HUES48 (cell line): ENCODE results near the gene PPP1R12C.

Source experiments
- H3K27ac ChIP-seq: one replicate; pipeline ENCODE4 v1.7.0; 2013; ENCODE audit warnings: low read depth, low read length, inconsistent platforms
- H3K27me3 ChIP-seq: 2 replicates; pipeline ENCODE4 v1.6.1; 2013; ENCODE audit warnings: mild to moderate bottlenecking, low read length; ENCODE audit not compliant: control insufficient read depth, insufficient read depth
- H3K36me3 ChIP-seq: 2 replicates; pipeline ENCODE4 v1.6.1; 2013; ENCODE audit warnings: low read length; ENCODE audit not compliant: control insufficient read depth, insufficient read depth
- H3K4me1 ChIP-seq: 2 replicates; pipeline ENCODE4 v1.6.1; 2013; ENCODE audit warnings: mild to moderate bottlenecking, low read length; ENCODE audit not compliant: control insufficient read depth, insufficient read depth
- H3K4me3 ChIP-seq: 2 replicates; pipeline ENCODE4 v1.5.1; 2013; ENCODE audit warnings: mild to moderate bottlenecking, low read depth, low read length
- H3K9ac ChIP-seq: 2 replicates; pipeline ENCODE4 v1.6.1; 2013; ENCODE audit warnings: mild to moderate bottlenecking, low read depth, low read length, moderate library complexity
- H3K9me3 ChIP-seq: 2 replicates; pipeline ENCODE4 v1.6.1; 2013; ENCODE audit warnings: low read length; ENCODE audit not compliant: control insufficient read depth, insufficient read depth

PPP1R12C gene

GRCh38 chr19:55141696-55142095, 24.3 kb upstream of the PPP1R12C start:
- 0 out of 2 replicates have a peak, but pooled peaks cover 4% of the 10 kb centered on the region for H3K4me1 ChIP-seq
- H3K9ac ChIP-seq = no peak overlapping the region
- H3K36me3 ChIP-seq = peaks cover 4% of the 10 kb centered on the region; the same call in 1 of the 2 replicates
- 0 out of 2 replicates have a peak overlapping the region, but pooled peaks have one; percentile 20 for H3K4me3 ChIP-seq
- no peaks in the 10 kb centered on the region for H3K27me3 ChIP-seq
- H3K9me3 ChIP-seq = no peaks in the 10 kb centered on the region
- H3K27ac ChIP-seq = no peak overlapping the region

DNA sequence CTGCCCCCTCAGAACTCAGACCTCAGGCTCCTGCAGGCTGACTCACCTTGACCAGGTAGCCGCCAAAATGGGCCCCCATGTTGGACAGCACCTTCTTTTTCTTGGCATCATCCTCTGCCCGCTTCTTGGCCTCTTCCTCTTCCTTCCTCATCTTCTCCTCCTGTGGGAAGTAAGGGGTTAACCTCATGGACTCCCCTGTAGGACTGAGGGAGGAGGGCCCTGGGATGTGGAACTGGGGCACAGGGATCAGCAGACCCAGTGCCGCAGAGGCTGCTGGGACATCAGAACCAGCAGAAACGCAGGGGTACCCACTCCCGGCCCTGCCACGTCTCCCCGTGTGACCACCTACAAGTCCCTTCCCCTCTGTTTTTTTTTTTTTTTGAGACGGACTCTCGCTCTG, 20.5 kb upstream of the PPP1R12C start:
- H3K4me1 ChIP-seq = 0 out of 2 replicates have a peak, but pooled peaks cover 4% of the 10 kb centered on the region
- H3K9me3 ChIP-seq = no peaks in the 10 kb centered on the region
- no peaks in the 10 kb centered on the region for H3K27me3 ChIP-seq
- H3K4me3 ChIP-seq = no peak overlapping the region
- H3K9ac ChIP-seq = no peak overlapping the region
- H3K36me3 ChIP-seq = peaks cover 17% of the 10 kb centered on the region; the same call in 1 of the 2 replicates
- H3K27ac ChIP-seq = no peak overlapping the region

GRCh38 chr19:55136399-55137102, 19.1 kb upstream of the PPP1R12C start:
- H3K4me3 ChIP-seq = no peak overlapping the region
- H3K36me3 ChIP-seq = peaks cover 20% of the 10 kb centered on the region; the same call in 1 of the 2 replicates
- H3K27me3 ChIP-seq = no peaks in the 10 kb centered on the region
- H3K27ac ChIP-seq = no peak overlapping the region
- no peaks in the 10 kb centered on the region for H3K9me3 ChIP-seq
- H3K4me1 ChIP-seq = 0 out of 2 replicates have a peak, but pooled peaks cover 4% of the 10 kb centered on the region
- H3K9ac ChIP-seq = no peak overlapping the region

GRCh38 chr19:55134736-55135135, 17.3 kb upstream of the PPP1R12C start:
- H3K4me3 ChIP-seq = no peak overlapping the region
- no peaks in the 10 kb centered on the region for H3K9me3 ChIP-seq
- H3K27me3 ChIP-seq = no peaks in the 10 kb centered on the region
- peaks cover 20% of the 10 kb centered on the region; the same call in 1 of the 2 replicates for H3K36me3 ChIP-seq
- peaks cover under 1% of the 10 kb centered on the region; the same call in 1 of the 2 replicates for H3K4me1 ChIP-seq
- no peak overlapping the region for H3K9ac ChIP-seq
- no peak overlapping the region for H3K27ac ChIP-seq

- no peaks in the 10 kb centered on the region for H3K27me3 ChIP-seq
- H3K9me3 ChIP-seq = no peaks in the 10 kb centered on the region
- H3K4me1 ChIP-seq = peaks cover 4% of the 10 kb centered on the region; the same call in 1 of the 2 replicates
- no peak overlapping the region for H3K9ac ChIP-seq
- H3K36me3 ChIP-seq = peaks cover 17% of the 10 kb centered on the region; the same call in 1 of the 2 replicates
- H3K4me3 ChIP-seq = no peak overlapping the region
- H3K27ac ChIP-seq = no peak overlapping the region
These were observed 16.4 kb upstream of the PPP1R12C start for GRCh38 chr19:55133639-55134444.

DNA sequence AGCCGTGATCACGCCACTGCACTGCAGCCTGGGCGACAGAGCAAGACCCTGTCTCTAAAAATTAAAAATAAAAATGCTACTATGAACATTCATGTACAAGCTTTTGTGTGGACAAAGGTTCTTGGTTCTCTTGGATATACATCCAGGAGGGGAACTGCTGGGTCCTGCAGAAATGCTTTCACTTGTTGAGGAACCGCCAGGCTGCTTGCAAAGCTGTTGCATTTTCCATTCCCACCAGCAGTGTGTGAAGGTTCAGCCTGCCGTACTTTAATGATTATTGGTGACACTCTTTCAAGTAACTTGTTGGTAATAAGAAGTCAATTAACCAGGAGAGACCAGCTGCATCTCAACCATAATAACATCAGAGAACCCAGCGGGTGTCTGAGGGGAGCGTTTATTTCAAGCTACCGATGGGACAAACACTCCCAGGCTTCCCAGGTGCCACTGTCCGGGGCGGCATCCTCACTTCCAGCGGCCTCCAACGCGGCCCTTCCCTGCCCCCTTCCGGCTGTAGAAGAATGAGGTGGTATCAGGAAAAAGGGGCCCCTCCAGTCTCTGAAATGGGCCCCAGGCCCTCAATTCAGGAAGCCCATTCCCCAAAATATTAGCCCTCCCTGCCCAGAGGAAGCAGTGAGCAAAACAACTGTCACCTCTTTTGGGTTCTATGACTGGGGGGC, 15.2 kb upstream of the PPP1R12C start:
- Histone ChIP-seq H3K9ac (no peak overlapping the region), H3K27me3 (no peaks in the 10 kb centered on the region), H3K27ac (no peak overlapping the region), H3K9me3 (no peaks in the 10 kb centered on the region), H3K4me3 (no peak overlapping the region), H3K36me3 (peaks cover 17% of the 10 kb centered on the region; the same call in 1 of the 2 replicates), H3K4me1 (peaks cover 4% of the 10 kb centered on the region; the same call in 1 of the 2 replicates)

DNA sequence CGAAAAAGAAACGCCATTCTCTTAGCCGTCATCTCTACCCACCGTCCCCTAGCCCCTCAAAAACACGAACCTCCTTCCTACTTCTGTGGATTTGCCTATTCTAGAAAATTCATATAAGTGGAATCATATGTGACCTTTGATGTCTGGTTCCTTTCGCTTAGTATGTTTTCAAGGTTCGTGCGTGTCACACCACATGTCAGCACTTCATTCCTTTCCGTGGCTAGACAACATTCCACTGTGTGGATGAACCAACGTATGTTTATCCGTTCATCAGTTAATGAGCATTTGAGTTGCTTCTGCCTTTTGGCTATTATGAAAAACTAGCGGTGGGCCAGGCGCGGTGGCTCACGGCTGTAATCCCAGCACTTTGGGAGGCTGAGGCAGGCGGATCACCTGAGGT, 14.0 kb upstream of the PPP1R12C start:
- Histone ChIP-seq H3K27me3 (no peaks in the 10 kb centered on the region), H3K27ac (no peak overlapping the region), H3K36me3 (peaks cover 13% of the 10 kb centered on the region; the same call in 1 of the 2 replicates), H3K4me1 (peaks cover 4% of the 10 kb centered on the region; the same call in 1 of the 2 replicates), H3K4me3 (no peak overlapping the region), H3K9me3 (no peaks in the 10 kb centered on the region), H3K9ac (no peak overlapping the region)

DNA sequence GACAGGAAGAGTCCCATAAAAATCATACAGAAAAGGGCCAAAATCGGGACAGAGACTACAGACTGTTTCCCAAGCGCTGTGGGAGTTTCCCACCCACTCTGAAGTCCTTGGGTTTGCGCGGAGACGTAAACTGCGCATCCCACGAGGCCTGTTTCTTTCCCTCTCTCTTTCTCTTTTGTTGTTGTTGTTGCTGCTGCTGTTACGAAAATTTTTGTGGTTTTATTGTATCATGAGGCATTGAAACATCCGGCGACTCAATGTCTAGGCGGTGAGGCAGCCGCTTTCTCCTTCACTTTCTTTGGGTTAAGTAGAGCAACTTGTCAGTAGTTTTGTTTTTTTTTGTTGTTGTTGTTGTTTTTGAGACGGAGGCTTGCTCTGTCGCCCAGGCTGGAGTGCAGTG, 1.6 kb upstream of the PPP1R12C start:
- Histone ChIP-seq H3K4me1 (0 out of 2 replicates have a peak, but pooled peaks cover 6% of the 10 kb centered on the region), H3K27me3 (no peaks in the 10 kb centered on the region), H3K9me3 (no peaks in the 10 kb centered on the region), H3K4me3 (peak overlapping the region; percentile 74), H3K27ac (no peak overlapping the region), H3K9ac (0 out of 2 replicates have a peak overlapping the region, but pooled peaks have one; percentile 23), H3K36me3 (no peaks in the 10 kb centered on the region)

- H3K36me3 ChIP-seq = no peaks in the 10 kb centered on the region
- H3K4me3 ChIP-seq = peak overlapping the region; percentile 74
- H3K27ac ChIP-seq = no peak overlapping the region
- H3K27me3 ChIP-seq = no peaks in the 10 kb centered on the region
- no peaks in the 10 kb centered on the region for H3K9me3 ChIP-seq
- peaks cover 6% of the 10 kb centered on the region; the same call in 1 of the 2 replicates for H3K4me1 ChIP-seq
- H3K9ac ChIP-seq = peak overlapping the region; percentile 36
These were observed 1.1 kb upstream of the PPP1R12C start for GRCh38 chr19:55118401-55118991.

DNA sequence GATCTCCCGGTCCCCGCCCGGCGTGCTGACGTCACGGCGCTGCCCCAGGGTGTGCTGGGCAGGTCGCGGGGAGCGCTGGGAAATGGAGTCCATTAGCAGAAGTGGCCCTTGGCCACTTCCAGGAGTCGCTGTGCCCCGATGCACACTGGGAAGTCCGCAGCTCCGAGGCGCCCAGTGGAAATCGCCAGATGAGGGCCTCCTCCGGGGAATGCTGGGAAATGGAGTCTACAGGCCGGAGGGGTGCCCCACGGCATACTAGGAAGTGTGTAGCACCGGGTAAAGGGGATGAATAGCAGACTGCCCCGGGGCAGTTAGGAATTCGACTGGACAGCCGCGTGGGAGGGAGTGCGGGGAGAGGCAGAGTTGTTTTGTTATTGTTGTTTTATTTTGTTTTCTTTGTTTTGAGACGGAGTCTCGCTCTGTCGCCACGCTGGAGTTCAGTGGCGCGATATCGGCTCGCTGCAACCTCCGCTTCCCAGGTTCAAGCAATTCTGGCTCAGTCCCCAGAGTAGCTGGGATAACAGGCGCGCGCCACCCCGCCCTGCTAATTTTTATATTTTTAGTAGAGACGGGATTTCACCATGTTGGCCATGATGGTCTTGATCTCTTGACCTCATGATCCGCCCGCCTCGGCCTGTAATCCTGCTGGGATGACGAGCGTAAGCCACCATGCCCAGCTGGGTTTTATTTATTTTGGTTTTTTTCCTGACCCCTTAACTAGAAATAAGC, 390 bp upstream of the PPP1R12C start:
- Histone ChIP-seq H3K36me3 (no peaks in the 10 kb centered on the region), H3K27ac (no peak overlapping the region)

More for the DNA sequence above, 390 bp upstream of the PPP1R12C start:
- Histone ChIP-seq H3K9me3 (no peaks in the 10 kb centered on the region), H3K27me3 (no peaks in the 10 kb centered on the region), H3K9ac (peak overlapping the region; percentile 36), H3K4me1 (peaks cover 11% of the 10 kb centered on the region), H3K4me3 (peak overlapping the region; percentile 74)
